GM23338 (cell line): ENCODE data around the gene CZIB. TPM values are rescaled to one million over a fixed set of nuclear protein-coding genes. Genes with fewer than 3 reads are reported as not detected.

Source experiments
- ATAC-seq: fragments of 200-7000 bp; cut with Tn5 transposase; 3 replicates; pipeline ENCODE4 v1.9.1; 2020
- DNase-seq: peaks from one replicate; pipeline ENCODE4 v3.0.0-alpha.2; 2015; ENCODE audit warnings: low spot score
- H2AFZ ChIP-seq: fragments of 200-600 bp; sonication (generic); 2 replicates; pipeline ENCODE4 v1.8.0; 2016; ENCODE audit warnings: antibody characterized with exemption, mild to moderate bottlenecking, moderate library complexity
- H3F3A ChIP-seq: fragments of 200-600 bp; sonication (generic); replicated peaks from 2 replicates; pipeline ENCODE4 v1.8.0; 2017; ENCODE audit warnings: antibody characterized with exemption, mixed run types, low read depth
- H3K27ac ChIP-seq: fragments of 200-600 bp; sonication (generic); 2 replicates; pipeline ENCODE4 v1.6.1; 2016; ENCODE audit warnings: low read depth
- H3K27me3 ChIP-seq: fragments of 200-600 bp; sonication (generic); 2 replicates; pipeline ENCODE4 v1.8.0; 2016; ENCODE audit warnings: mild to moderate bottlenecking, mixed run types, moderate library complexity; ENCODE audit not compliant: insufficient read depth
- H3K36me3 ChIP-seq: fragments of 200-600 bp; sonication (generic); 2 replicates; pipeline ENCODE4 v1.8.0; 2016; ENCODE audit warnings: mild to moderate bottlenecking; ENCODE audit not compliant: insufficient read depth
- H3K4me1 ChIP-seq: fragments of 200-600 bp; sonication (generic); 2 replicates; pipeline ENCODE4 v1.8.0; 2016; ENCODE audit warnings: mild to moderate bottlenecking, moderate library complexity; ENCODE audit not compliant: insufficient read depth
- H3K4me2 ChIP-seq: fragments of 200-600 bp; sonication (generic); 2 replicates; pipeline ENCODE4 v1.7.1; 2017; ENCODE audit warnings: mixed run types
- H3K4me3 ChIP-seq: fragments of 200-600 bp; sonication (generic); 2 replicates; pipeline ENCODE4 v1.6.1; 2016; ENCODE audit warnings: mixed run types
- H3K79me2 ChIP-seq: fragments of 200-600 bp; sonication (generic); replicated peaks from 2 replicates; pipeline ENCODE4 v1.8.0; 2017; ENCODE audit warnings: mild to moderate bottlenecking; ENCODE audit not compliant: insufficient read depth
- H3K9me2 ChIP-seq: fragments of 200-600 bp; sonication (generic); 2 replicates; pipeline ENCODE4 v1.8.0; 2017; ENCODE audit not compliant: insufficient read depth
- H4K20me1 ChIP-seq: fragments of 200-600 bp; sonication (generic); replicated peaks from 2 replicates; pipeline ENCODE4 v1.8.0; 2017; ENCODE audit warnings: mild to moderate bottlenecking; ENCODE audit not compliant: insufficient read depth
- H3K27ac Mint-ChIP-seq: 2 replicates; pipeline ENCODE4 v1.8.0; 2020; ENCODE audit warnings: inconsistent platforms, mild to moderate bottlenecking, moderate library complexity, mixed read lengths
- H3K27me3 Mint-ChIP-seq: 3 replicates; pipeline ENCODE4 v1.8.0; 2022; ENCODE audit warnings: low read depth, mild to moderate bottlenecking, moderate library complexity, mixed read lengths, inconsistent platforms; ENCODE audit not compliant: insufficient read depth, poor library complexity
- H3K36me3 Mint-ChIP-seq: 3 replicates; pipeline ENCODE4 v1.8.0; 2021; ENCODE audit warnings: low read depth, mild to moderate bottlenecking, inconsistent platforms, moderate library complexity, mixed read lengths
- H3K4me1 Mint-ChIP-seq: 3 replicates; pipeline ENCODE4 v1.8.0; 2020; ENCODE audit warnings: mild to moderate bottlenecking, inconsistent platforms, mixed read lengths
- H3K4me3 Mint-ChIP-seq: 3 replicates; pipeline ENCODE4 v1.8.0; 2021; ENCODE audit warnings: moderate library complexity, mild to moderate bottlenecking, inconsistent platforms, mixed read lengths
- H3K9me3 Mint-ChIP-seq: 3 replicates; pipeline ENCODE4 v1.8.0; 2020; ENCODE audit warnings: moderate library complexity, mild to moderate bottlenecking, inconsistent platforms, mixed read lengths
- CREB1 ChIP-seq: fragments of 250-450 bp; sonication (Bioruptor Pico); IDR thresholded peaks from 2 replicates; pipeline ENCODE4 v1.5.0; 2020; ENCODE audit warnings: low read depth, mild to moderate bottlenecking, moderate library complexity
- CTCF ChIP-seq, 2 experiments: fragments of 200-600 bp in 1 of 2; sonication (generic) in 1 of 2; conservative IDR thresholded peaks; 2 replicates each; pipeline versions ENCODE4 v1.5.1 to v1.6.1; 2016 to 2017; ENCODE audit warnings: antibody characterized with exemption in 2 of 2, low read depth in 2 of 2, mild to moderate bottlenecking in 2 of 2, moderate library complexity in 1 of 2
- ETS1 ChIP-seq: IDR thresholded peaks from 2 replicates; pipeline ENCODE4 v1.6.1; 2016; ENCODE audit warnings: antibody characterized with exemption
- EZH2 ChIP-seq: fragments of 200-600 bp; sonication (generic); IDR thresholded peaks from one replicate; pipeline ENCODE4 v1.8.0; 2017; ENCODE audit warnings: antibody characterized with exemption, mild to moderate bottlenecking, low read depth; ENCODE audit not compliant: unreplicated experiment
- EZH2phosphoT487 ChIP-seq: fragments of 200-600 bp; sonication (generic); IDR thresholded peaks from one replicate; pipeline ENCODE4 v1.8.1; 2018; ENCODE audit warnings: antibody characterized with exemption; ENCODE audit not compliant: unreplicated experiment
- JUNB ChIP-seq: IDR thresholded peaks from one replicate; pipeline ENCODE4 v1.6.1; 2016; ENCODE audit warnings: antibody characterized with exemption; ENCODE audit not compliant: unreplicated experiment
- NANOG ChIP-seq: IDR thresholded peaks from 2 replicates; pipeline ENCODE4 v1.6.1; 2016; ENCODE audit warnings: antibody characterized with exemption, borderline replicate concordance
- POLR2AphosphoS5 ChIP-seq: IDR thresholded peaks from 2 replicates; pipeline ENCODE4 v1.6.1; 2016; ENCODE audit warnings: antibody characterized with exemption, low read depth
- REST ChIP-seq: IDR thresholded peaks from one replicate; pipeline ENCODE4 v1.6.1; 2018; ENCODE audit warnings: antibody characterized with exemption; ENCODE audit not compliant: unreplicated experiment
- STAT1 ChIP-seq: IDR thresholded peaks from one replicate; pipeline ENCODE4 v1.6.1; 2016; ENCODE audit warnings: antibody characterized with exemption; ENCODE audit not compliant: unreplicated experiment
- ZNF114 ChIP-seq: fragments of 250-450 bp; sonication (Bioruptor Pico); IDR thresholded peaks from 2 replicates; pipeline ENCODE4 v1.5.0; 2020; ENCODE audit warnings: mild to moderate bottlenecking, moderate library complexity
- ZNF331 ChIP-seq: fragments of 250-450 bp; sonication (Bioruptor Pico); IDR thresholded peaks from 2 replicates; pipeline ENCODE4 v1.5.0; 2020; ENCODE audit warnings: low read depth, mild to moderate bottlenecking, moderate library complexity
- ZNF462 ChIP-seq: fragments of 250-450 bp; sonication (Bioruptor Pico); IDR thresholded peaks from 2 replicates; pipeline ENCODE4 v1.5.0; 2020; ENCODE audit warnings: mild to moderate bottlenecking, moderate library complexity
- polyA plus RNA-seq: library from polyadenylated mRNA; unstranded; fragments of >200 nt; fragmentation: Nextera tagmentation; extraction: Ambion mirVana; gene quantifications from 2 replicates; pipeline ENCODE4 v1.2.1, GENCODE V29; 2016
- total RNA-seq: library from RNA; depleted of rRNA; stranded (reverse); fragments of >200 nt; shearing (Covaris generic); gene quantifications from 2 replicates; pipeline ENCODE4 v1.2.3, GENCODE V29; 2014

CZIB gene
- total and polyA plus RNA-seq, 2 experiments from 2014 or later = 59.8 to 84.1 TPM

- Histone ChIP-seq H3K4me1 (no peaks in the 10 kb centered on the region), H3K4me3 (no peak overlapping the region), H3K79me2 (no peaks in the 10 kb centered on the region), H3K27me3 (no peaks in the 10 kb centered on the region), H3K4me2 (no peak overlapping the region), H3K36me3 (no peaks in the 10 kb centered on the region), H3K9me2 (no peaks in the 10 kb centered on the region), H3K27ac (no peak overlapping the region), H2AFZ (no peak overlapping the region), H3F3A (no peaks in the 10 kb centered on the region), H4K20me1 (no peaks in the 10 kb centered on the region)
- DNase-seq = no peak
- ATAC-seq = no peak
- H3K36me3 Mint-ChIP-seq = no peaks in the 10 kb centered on the region
- TF ChIP-seq ETS1 (no peak), EZH2 (no peak), ZNF331 (no peak), JUNB (no peak), EZH2phosphoT487 (no peak), CREB1 (CRISPR knock-in tag) (no peak), REST (no peak), POLR2AphosphoS5 (no peak), ZNF462 (no peak), CTCF (conservative IDR thresholded peaks at IDR 0.05; ENCODE audit: low read depth in 2 of 2) (no peak), STAT1 (no peak), NANOG (no peak), ZNF114 (CRISPR knock-in tag) (no peak)
- H3K4me1 Mint-ChIP-seq = peaks cover 4% of the 10 kb centered on the region; the same call in 2 of the 3 replicates
- H3K27ac Mint-ChIP-seq = no peak overlapping the region
- no peaks in the 10 kb centered on the region for H3K27me3 Mint-ChIP-seq
- no peaks in the 10 kb centered on the region for H3K9me3 Mint-ChIP-seq
- H3K4me3 Mint-ChIP-seq = no peak overlapping the region
These were observed 37.1 kb downstream of the CZIB start for GRCh38 chr1:53183095-53183990.
